HG03095 (cell line): ENCODE results near the gene DCTN1.
"Not testable (repeated sequence)": the region's sequence is repeated elsewhere in the genome, so short reads cannot be mapped to it uniquely, and the experiment has no call there.

Source experiments
- ATAC-seq: cut with Tn5 transposase; IDR thresholded peaks from one replicate; pipeline ENCODE4 v1.9.1; 2021; ENCODE audit warnings: moderate library complexity; ENCODE audit not compliant: unreplicated experiment

The DCTN1 gene

GRCh38 chr2:74372674-74373073, 7.4 kb downstream of the DCTN1 start:
- no peak for ATAC-seq

GRCh38 chr2:74371421-74371820, 8.7 kb downstream of the DCTN1 start:
- ATAC-seq = no peak

GRCh38 chr2:74369976-74370375, 10.1 kb downstream of the DCTN1 start:
- ATAC-seq = no peak

GRCh38 chr2:74368499-74368898, 11.6 kb downstream of the DCTN1 start:
- no peak for ATAC-seq

- no peak for ATAC-seq
These were observed 12.3 kb downstream of the DCTN1 start for GRCh38 chr2:74367789-74368188.

- ATAC-seq = no peak
These were observed 14.1 kb downstream of the DCTN1 start for GRCh38 chr2:74366036-74366435.

GRCh38 chr2:74364533-74365505, 15.3 kb downstream of the DCTN1 start:
- no peak for ATAC-seq

GRCh38 chr2:74361327-74361726, 18.8 kb downstream of the DCTN1 start:
- ATAC-seq = no peak

GRCh38 chr2:74357627-74358026, 22.5 kb downstream of the DCTN1 start:
- ATAC-seq = no peak

- no peak for ATAC-seq
These were observed 30.2 kb downstream of the DCTN1 start for GRCh38 chr2:74349889-74350288.

GRCh38 chr2:74347742-74348141, 32.4 kb downstream of the DCTN1 start:
- ATAC-seq = no peak

- ATAC-seq = no peak
These were observed 32.8 kb downstream of the DCTN1 start for GRCh38 chr2:74347303-74347702.

GRCh38 chr2:74345272-74345943, 34.7 kb downstream of the DCTN1 start:
- ATAC-seq = no peak

GRCh38 chr2:74343316-74343715, 36.8 kb downstream of the DCTN1 start, which contains the start of gene SLC4A5:
TSS of gene SLC4A5 (minus strand) at chr2:74343416. CDS start at chr2:74315023, 28,393 bp downstream.
- ATAC-seq = no peak

GRCh38 chr2:74336227-74336626, 43.9 kb downstream of the DCTN1 start:
- not testable (repeated sequence) for ATAC-seq

GRCh38 chr2:74334931-74335333, 45.2 kb downstream of the DCTN1 start:
- ATAC-seq = no peak

- no peak for ATAC-seq
These were observed 46.1 kb downstream of the DCTN1 start for GRCh38 chr2:74333896-74334586.

GRCh38 chr2:74333175-74333574, 46.9 kb downstream of the DCTN1 start:
- ATAC-seq = no peak

GRCh38 chr2:74332550-74333174, 47.4 kb downstream of the DCTN1 start:
- ATAC-seq = no peak

- ATAC-seq = no peak
These were observed 51.5 kb downstream of the DCTN1 start for GRCh38 chr2:74328573-74328972.

- ATAC-seq = no peak
These were observed 52.0 kb downstream of the DCTN1 start for GRCh38 chr2:74328074-74328473.
